Tibial nerve (tissue), 4 donors: ENCODE measurements around the gene DLGAP1.

ENCODE experiments used
- EP300 ChIP-seq, 2 donors: sonication (generic); formaldehyde crosslinking; IDR thresholded peaks; one replicate each; pipeline ENCODE4 v1.6.1; 2017; ENCODE audit warnings: antibody characterized with exemption in 2 of 2, mild to moderate bottlenecking in 1 of 2
- POLR2A ChIP-seq, 2 donors: fragments of 450-650 bp; IDR thresholded peaks; one replicate each; pipeline ENCODE4 v1.6.1; 2017; ENCODE audit warnings: antibody characterized with exemption in 2 of 2, mild to moderate bottlenecking in 2 of 2, moderate library complexity in 2 of 2
- TF ChIP-seq, protein P1 (sequence below), 5 experiments: fragments of 200-600 bp in 3 of 5; fragments of 450-650 bp in 2 of 5; sonication (generic) in 3 of 5; IDR thresholded peaks; one replicate each; pipeline ENCODE4 v1.5.1; 2016 to 2019; ENCODE audit warnings: antibody characterized with exemption in 5 of 5, mild to moderate bottlenecking in 3 of 5, moderate library complexity in 2 of 5

GRCh38 chr18:3624935-3625741 lies 830.0 kb downstream of the DLGAP1 start:
- TF ChIP-seq, protein P1, sequence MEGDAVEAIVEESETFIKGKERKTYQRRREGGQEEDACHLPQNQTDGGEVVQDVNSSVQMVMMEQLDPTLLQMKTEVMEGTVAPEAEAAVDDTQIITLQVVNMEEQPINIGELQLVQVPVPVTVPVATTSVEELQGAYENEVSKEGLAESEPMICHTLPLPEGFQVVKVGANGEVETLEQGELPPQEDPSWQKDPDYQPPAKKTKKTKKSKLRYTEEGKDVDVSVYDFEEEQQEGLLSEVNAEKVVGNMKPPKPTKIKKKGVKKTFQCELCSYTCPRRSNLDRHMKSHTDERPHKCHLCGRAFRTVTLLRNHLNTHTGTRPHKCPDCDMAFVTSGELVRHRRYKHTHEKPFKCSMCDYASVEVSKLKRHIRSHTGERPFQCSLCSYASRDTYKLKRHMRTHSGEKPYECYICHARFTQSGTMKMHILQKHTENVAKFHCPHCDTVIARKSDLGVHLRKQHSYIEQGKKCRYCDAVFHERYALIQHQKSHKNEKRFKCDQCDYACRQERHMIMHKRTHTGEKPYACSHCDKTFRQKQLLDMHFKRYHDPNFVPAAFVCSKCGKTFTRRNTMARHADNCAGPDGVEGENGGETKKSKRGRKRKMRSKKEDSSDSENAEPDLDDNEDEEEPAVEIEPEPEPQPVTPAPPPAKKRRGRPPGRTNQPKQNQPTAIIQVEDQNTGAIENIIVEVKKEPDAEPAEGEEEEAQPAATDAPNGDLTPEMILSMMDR (IDR thresholded peaks at IDR 0.05), result no peak
- TF ChIP-seq POLR2A (IDR thresholded peaks at IDR 0.05), result no peak
- no peak for TF ChIP-seq EP300 (IDR thresholded peaks at IDR 0.05)
